ENCODE measurements around the gene MPEG1. TPM values are rescaled to one million over a fixed set of nuclear protein-coding genes. Genes with fewer than 3 reads are reported as not detected.

Gene MPEG1
- total and polyA plus RNA-seq, 2 of the 4 experiments (the other 2 are of a cell fraction): not detected

DNA sequence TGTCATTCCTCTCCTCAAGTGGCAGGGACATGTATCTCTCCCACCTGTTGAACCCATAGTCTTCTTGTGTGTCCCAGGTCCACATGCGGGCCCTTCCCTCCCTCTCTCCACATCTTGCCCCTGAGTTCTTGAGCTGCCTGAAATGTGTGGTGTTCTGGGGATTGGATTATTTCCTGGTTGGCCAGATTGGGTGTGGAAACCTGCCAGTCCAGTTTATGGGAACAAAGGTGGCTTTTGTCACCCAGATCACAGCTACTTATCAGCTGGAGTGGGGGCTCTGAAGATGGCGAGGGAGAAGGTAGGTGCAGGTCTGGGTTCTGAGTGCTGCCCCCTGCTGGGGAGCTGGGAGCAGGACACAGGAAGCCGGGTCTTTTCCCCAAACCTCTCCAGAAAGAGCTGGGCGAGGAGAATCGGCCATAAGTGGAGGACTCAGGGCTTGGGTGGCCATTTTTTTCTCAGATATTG lies 26.6 kb downstream of the MPEG1 start:
- Histone ChIP-seq H3K27ac (ENCODE audit: insufficient read depth, low read length) (no peak overlapping the region), H3K4me3 (ENCODE audit: insufficient read depth, low read depth, low read length) (no peak overlapping the region), H3K56ac (ENCODE audit: extremely low read depth, insufficient read depth, low read length) (no peak overlapping the region), H4K20me1 (ENCODE audit: insufficient read depth, low read length) (0 out of 2 replicates have a peak, but pooled peaks cover 4% of the 10 kb centered on the region), H2AK5ac (ENCODE audit: low read depth, low read length) (peak overlapping the region; percentile 68), H3K9ac (ENCODE audit: low read depth, low read length) (no peak overlapping the region), H2BK120ac (ENCODE audit: low read depth, low read length) (no peak overlapping the region), H3K4me2 (ENCODE audit: low read depth, low read length) (no peak overlapping the region), H2BK15ac (ENCODE audit: low read depth, low read length) (no peak overlapping the region), H4K5ac (ENCODE audit: low read depth, low read length) (no peak overlapping the region; the same call in 1 of the 2 replicates), H3K4me1 (ENCODE audit: control insufficient read depth, insufficient read depth, low read length) (peaks cover 20% of the 10 kb centered on the region), H3K79me1 (ENCODE audit: low read depth in 1 of 2, low read length in 2 of 2) (peaks cover 0 to 23% of the 10 kb centered on the region in 2 experiments; a peak in 2 of 4 replicates), H2AK9ac (replicated peaks; ENCODE audit: low read depth, low read length, poor library complexity) (peak overlapping the region; percentile 78), H3K36me3 (ENCODE audit: control insufficient read depth, insufficient read depth, low read length) (peaks cover 34% of the 10 kb centered on the region), H3K27me3 (ENCODE audit: control insufficient read depth, insufficient read depth, low read length) (no peaks in the 10 kb centered on the region), H3K9me1 (ENCODE audit: insufficient read depth, low read length) (peaks cover 21% of the 10 kb centered on the region), H4K91ac (ENCODE audit: insufficient read depth, low read depth, low read length) (no peak overlapping the region), H2AFZ (replicated peaks; ENCODE audit: low read length, poor library complexity) (no peak overlapping the region), H3K23ac (ENCODE audit: low read depth, low read length) (no peak overlapping the region), H2BK20ac (ENCODE audit: low read depth, low read length) (no peak overlapping the region), H3K9me3 (ENCODE audit: control insufficient read depth, insufficient read depth, low read length) (no peaks in the 10 kb centered on the region), H2BK5ac (ENCODE audit: low read depth, low read length, poor library complexity, severe bottlenecking) (no peak overlapping the region), H3K4ac (ENCODE audit: low read depth, low read length) (no peak overlapping the region), H3K14ac (replicated peaks; ENCODE audit: low read depth, low read length) (no peak overlapping the region), H4K8ac (ENCODE audit: low read depth in 2 of 2, low read length in 2 of 2) (no peak overlapping the region), H3K18ac (ENCODE audit: low read depth, low read length) (no peak overlapping the region)
- TF ChIP-seq BHLHE40 (IDR thresholded peaks at IDR 0.05; ENCODE audit: low read depth, low read length) (no peak), RAD21 (IDR thresholded peaks at IDR 0.05; ENCODE audit: low read length) (0 out of 2 replicates have a peak, but pooled peaks have one; percentile 8), CTCF (conservative IDR thresholded peaks at IDR 0.05; ENCODE audit: low read depth, low read length) (peak; percentile 43)
- ChIA-PET CTCF (interaction anchor here (0.8 to 3.3 kb wide), 4 partner anchors 12 to 35 kb away, joined by 3 to 25 read pairs (median 4); partner anchors contain the start of gene DTX4), POLR2A (ENCODE audit: unreplicated experiment) (no interaction called here)
- in situ Hi-C loops (cut with MboI; ENCODE audit: low sequenced_read_pairs) (no loop called here), dilution Hi-C loops (cut with HindIII; ENCODE audit: low sequenced_read_pairs, unreplicated experiment) (no loop called here), intact Hi-C loops (cut with micrococcal nuclease) (loop anchor here (2.0 kb wide), 1 partner anchor 13 kb away; the partner anchor contains the start of gene DTX4)
- ATAC-seq (ENCODE audit: low read depth) (no peak), DNase-seq (no peak)
- no CpG with 5 or more reads among the region's 5 CpGs for WGBS, 2 experiments (ENCODE audit: extremely low coverage in 2 of 2, insufficient read length in 1 of 2)
- no TSS peak for BruUV-seq (replicated peaks)
